ENCODE data around the gene MRPL43.

The MRPL43 gene

GRCh38 chr10:100948916-100949315, 38.4 kb downstream of the MRPL43 start:
- TF ChIP-seq, protein P1, sequence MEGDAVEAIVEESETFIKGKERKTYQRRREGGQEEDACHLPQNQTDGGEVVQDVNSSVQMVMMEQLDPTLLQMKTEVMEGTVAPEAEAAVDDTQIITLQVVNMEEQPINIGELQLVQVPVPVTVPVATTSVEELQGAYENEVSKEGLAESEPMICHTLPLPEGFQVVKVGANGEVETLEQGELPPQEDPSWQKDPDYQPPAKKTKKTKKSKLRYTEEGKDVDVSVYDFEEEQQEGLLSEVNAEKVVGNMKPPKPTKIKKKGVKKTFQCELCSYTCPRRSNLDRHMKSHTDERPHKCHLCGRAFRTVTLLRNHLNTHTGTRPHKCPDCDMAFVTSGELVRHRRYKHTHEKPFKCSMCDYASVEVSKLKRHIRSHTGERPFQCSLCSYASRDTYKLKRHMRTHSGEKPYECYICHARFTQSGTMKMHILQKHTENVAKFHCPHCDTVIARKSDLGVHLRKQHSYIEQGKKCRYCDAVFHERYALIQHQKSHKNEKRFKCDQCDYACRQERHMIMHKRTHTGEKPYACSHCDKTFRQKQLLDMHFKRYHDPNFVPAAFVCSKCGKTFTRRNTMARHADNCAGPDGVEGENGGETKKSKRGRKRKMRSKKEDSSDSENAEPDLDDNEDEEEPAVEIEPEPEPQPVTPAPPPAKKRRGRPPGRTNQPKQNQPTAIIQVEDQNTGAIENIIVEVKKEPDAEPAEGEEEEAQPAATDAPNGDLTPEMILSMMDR (IDR thresholded peaks at IDR 0.05; ENCODE audit: insufficient read depth, missing control alignments): no peak
- DNase-seq (ENCODE audit: insufficient read length, low spot score) (no peak), FAIRE-seq (no peak)

DNA sequence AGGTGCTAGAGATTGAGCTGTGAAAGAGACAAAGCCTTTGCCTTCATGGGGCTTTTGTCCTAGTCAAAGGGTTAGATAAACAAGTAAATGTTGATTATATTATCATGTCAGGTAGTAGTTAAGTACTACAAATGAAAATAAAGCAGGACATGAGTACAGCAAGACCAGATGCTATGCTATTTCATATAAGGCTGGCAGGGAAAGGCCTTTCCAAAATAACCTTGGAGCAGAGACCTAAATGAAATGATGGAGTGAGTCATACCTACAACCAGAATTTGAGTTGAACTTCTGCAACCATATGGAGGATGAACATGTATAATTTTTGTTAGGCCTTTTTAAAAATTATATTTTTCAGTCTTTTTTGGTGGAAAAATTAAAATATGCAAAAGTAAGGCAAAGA, 41.5 kb downstream of the MRPL43 start:
- TF ChIP-seq, protein P1 (IDR thresholded peaks at IDR 0.05; ENCODE audit: insufficient read depth, missing control alignments): no peak
- DNase-seq (ENCODE audit: insufficient read length, low spot score) (no peak), FAIRE-seq (no peak)

DNA sequence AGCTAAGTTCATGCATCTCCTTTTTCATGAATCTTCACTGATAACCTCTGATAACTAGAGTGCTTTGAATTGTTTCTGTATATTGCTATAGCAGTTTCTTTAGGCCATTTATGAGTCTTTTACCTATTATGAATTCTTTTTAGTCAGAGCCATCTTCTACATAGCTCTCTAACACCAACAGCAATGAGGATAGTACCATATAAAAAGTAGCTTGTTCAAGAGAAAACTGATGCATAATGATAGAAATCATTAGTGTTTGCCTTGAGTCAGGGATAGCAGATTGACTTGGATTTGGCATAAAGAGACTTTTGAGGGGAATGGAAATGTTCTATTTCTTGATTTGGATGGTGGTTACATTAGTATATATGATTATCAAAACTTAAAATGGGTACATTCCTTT, 43.8 kb downstream of the MRPL43 start:
- FAIRE-seq: no peak
- TF ChIP-seq, protein P1 (IDR thresholded peaks at IDR 0.05; ENCODE audit: insufficient read depth, missing control alignments): no peak
- DNase-seq (ENCODE audit: insufficient read length, low spot score): no peak

GRCh38 chr10:100942229-100942628, 45.1 kb downstream of the MRPL43 start:
- no peak for FAIRE-seq
- no peak for DNase-seq (ENCODE audit: insufficient read length, low spot score)
- TF ChIP-seq, protein P1 (IDR thresholded peaks at IDR 0.05; ENCODE audit: insufficient read depth, missing control alignments): no peak

GRCh38 chr10:100939763-100940344, 47.4 kb downstream of the MRPL43 start:
- DNase-seq (ENCODE audit: insufficient read length, low spot score) (no peak), FAIRE-seq (no peak)
- TF ChIP-seq, protein P1 (IDR thresholded peaks at IDR 0.05; ENCODE audit: insufficient read depth, missing control alignments): no peak
